ENCODE results near the gene TENM4.

TENM4 gene

GRCh38 chr11:79434283-79434682 is 6.5 kb downstream of the TENM4 start:
- TF ChIP-seq ARNT (IDR thresholded peaks at IDR 0.05) (no peak), FOXA1 (IDR thresholded peaks at IDR 0.05) (no peak), FOXM1 (IDR thresholded peaks at IDR 0.05; ENCODE audit: borderline replicate concordance) (no peak), SUZ12 (IDR thresholded peaks at IDR 0.05) (no peak), ELF4 (IDR thresholded peaks at IDR 0.05) (no peak), L3MBTL2 (conservative IDR thresholded peaks at IDR 0.05) (no peak), CTBP1 (IDR thresholded peaks at IDR 0.05; ENCODE audit: borderline replicate concordance) (no peak), SP1 (IDR thresholded peaks at IDR 0.05) (no peak), NFRKB (IDR thresholded peaks at IDR 0.05) (no peak), FOXK2 (IDR thresholded peaks at IDR 0.05) (no peak), BHLHE40 (IDR thresholded peaks at IDR 0.05; ENCODE audit: borderline replicate concordance) (no peak), HDGF (IDR thresholded peaks at IDR 0.05; ENCODE audit: borderline replicate concordance) (no peak), PKNOX1 (IDR thresholded peaks at IDR 0.05) (no peak)
- CTCF ChIA-PET = interaction anchor here (1.1 kb wide), 1 partner anchor 9 kb away, joined by 3 read pairs; no protein-coding TSS in a partner anchor
- POLR2A ChIA-PET = no interaction called here

GRCh38 chr11:79432138-79432537 is 8.7 kb downstream of the TENM4 start:
- ChIA-PET POLR2A (no interaction called here), CTCF (no interaction called here)
- TF ChIP-seq HDGF (IDR thresholded peaks at IDR 0.05; ENCODE audit: borderline replicate concordance) = no peak
- TF ChIP-seq SUZ12 (IDR thresholded peaks at IDR 0.05) = no peak
- TF ChIP-seq BHLHE40 (IDR thresholded peaks at IDR 0.05; ENCODE audit: borderline replicate concordance) = no peak
- TF ChIP-seq CTBP1 (IDR thresholded peaks at IDR 0.05; ENCODE audit: borderline replicate concordance) = no peak
- TF ChIP-seq NFRKB (IDR thresholded peaks at IDR 0.05) = no peak
- TF ChIP-seq PKNOX1 (IDR thresholded peaks at IDR 0.05) = no peak
- TF ChIP-seq ELF4 (IDR thresholded peaks at IDR 0.05) = no peak
- no peak for TF ChIP-seq LEF1 (IDR thresholded peaks at IDR 0.05; ENCODE audit: borderline replicate concordance)
- TF ChIP-seq TARDBP (IDR thresholded peaks at IDR 0.05) = no peak
- no peak for TF ChIP-seq SP1 (IDR thresholded peaks at IDR 0.05)
- TF ChIP-seq L3MBTL2 (conservative IDR thresholded peaks at IDR 0.05) = no peak
- no peak for TF ChIP-seq FOXM1 (IDR thresholded peaks at IDR 0.05; ENCODE audit: borderline replicate concordance)
- no peak for TF ChIP-seq FOXK2 (IDR thresholded peaks at IDR 0.05)
- no peak for TF ChIP-seq FOXA1 (IDR thresholded peaks at IDR 0.05)
- TF ChIP-seq ZNF384 (IDR thresholded peaks at IDR 0.05) = no peak
- TF ChIP-seq ARNT (IDR thresholded peaks at IDR 0.05) = no peak
- DNase-seq (ENCODE audit: extremely low spot score) = no peak

More at GRCh38 chr11:79434283-79434682, 6.5 kb downstream of the TENM4 start:
- DNase-seq (ENCODE audit: extremely low spot score) = no peak

- POLR2A ChIA-PET = no interaction called here
- CTCF ChIA-PET = no interaction called here
Observed at GRCh38 chr11:79431535-79431934, 9.3 kb downstream of the TENM4 start.

GRCh38 chr11:79430280-79430679 is 10.6 kb downstream of the TENM4 start:
- DNase-seq (ENCODE audit: extremely low spot score) = no peak
- TF ChIP-seq ZNF384 (IDR thresholded peaks at IDR 0.05) = no peak
- TF ChIP-seq PKNOX1 (IDR thresholded peaks at IDR 0.05) = no peak
- TF ChIP-seq BHLHE40 (IDR thresholded peaks at IDR 0.05; ENCODE audit: borderline replicate concordance) = no peak
- TF ChIP-seq FOXA1 (IDR thresholded peaks at IDR 0.05) = no peak
- no peak for TF ChIP-seq CTBP1 (IDR thresholded peaks at IDR 0.05; ENCODE audit: borderline replicate concordance)
- no peak for TF ChIP-seq TARDBP (IDR thresholded peaks at IDR 0.05)
- no peak for TF ChIP-seq HDGF (IDR thresholded peaks at IDR 0.05; ENCODE audit: borderline replicate concordance)
- TF ChIP-seq L3MBTL2 (conservative IDR thresholded peaks at IDR 0.05) = no peak
- no peak for TF ChIP-seq ELF4 (IDR thresholded peaks at IDR 0.05)
- TF ChIP-seq FOXM1 (IDR thresholded peaks at IDR 0.05; ENCODE audit: borderline replicate concordance) = no peak
- no peak for TF ChIP-seq NFRKB (IDR thresholded peaks at IDR 0.05)
- TF ChIP-seq LEF1 (IDR thresholded peaks at IDR 0.05; ENCODE audit: borderline replicate concordance) = no peak
- no peak for TF ChIP-seq FOXK2 (IDR thresholded peaks at IDR 0.05)
- TF ChIP-seq ARNT (IDR thresholded peaks at IDR 0.05) = no peak
- TF ChIP-seq SUZ12 (IDR thresholded peaks at IDR 0.05) = no peak
- no peak for TF ChIP-seq SP1 (IDR thresholded peaks at IDR 0.05)
- ChIA-PET POLR2A (no interaction called here), CTCF (no interaction called here)

More at GRCh38 chr11:79431535-79431934, 9.3 kb downstream of the TENM4 start:
- no peak for TF ChIP-seq ELF4 (IDR thresholded peaks at IDR 0.05)
- no peak for TF ChIP-seq FOXK2 (IDR thresholded peaks at IDR 0.05)
- no peak for TF ChIP-seq SP1 (IDR thresholded peaks at IDR 0.05)
- DNase-seq (ENCODE audit: extremely low spot score) = no peak

- DNase-seq (ENCODE audit: extremely low spot score) = no peak
- TF ChIP-seq HDGF (IDR thresholded peaks at IDR 0.05; ENCODE audit: borderline replicate concordance) = no peak
- TF ChIP-seq FOXA1 (IDR thresholded peaks at IDR 0.05) = no peak
- no peak for TF ChIP-seq FOXM1 (IDR thresholded peaks at IDR 0.05; ENCODE audit: borderline replicate concordance)
- TF ChIP-seq ZNF384 (IDR thresholded peaks at IDR 0.05) = no peak
- no peak for TF ChIP-seq SUZ12 (IDR thresholded peaks at IDR 0.05)
- TF ChIP-seq NFRKB (IDR thresholded peaks at IDR 0.05) = no peak
- TF ChIP-seq BHLHE40 (IDR thresholded peaks at IDR 0.05; ENCODE audit: borderline replicate concordance) = no peak
- no peak for TF ChIP-seq SP1 (IDR thresholded peaks at IDR 0.05)
- no peak for TF ChIP-seq ARNT (IDR thresholded peaks at IDR 0.05)
- TF ChIP-seq TARDBP (IDR thresholded peaks at IDR 0.05) = no peak
- no peak for TF ChIP-seq LEF1 (IDR thresholded peaks at IDR 0.05; ENCODE audit: borderline replicate concordance)
- no peak for TF ChIP-seq L3MBTL2 (conservative IDR thresholded peaks at IDR 0.05)
- no peak for TF ChIP-seq CTBP1 (IDR thresholded peaks at IDR 0.05; ENCODE audit: borderline replicate concordance)
- TF ChIP-seq ELF4 (IDR thresholded peaks at IDR 0.05) = no peak
- POLR2A ChIA-PET = interaction anchor here (1.0 kb wide), 1 partner anchor 11 kb away, joined by 5 read pairs; no protein-coding TSS in a partner anchor
- CTCF ChIA-PET = interaction anchor here (0.6 kb wide), 1 partner anchor 218 kb away, joined by 3 read pairs; no protein-coding TSS in a partner anchor
Observed at GRCh38 chr11:79428406-79428805, 12.4 kb downstream of the TENM4 start.

All from HEK293T (cell line).